C1 segment of cervical spinal cord (tissue), 14 donors: Measurements from ENCODE around the gene TRIM4.
"Not testable (repeated sequence)": the region's sequence is repeated elsewhere in the genome, so short reads cannot be mapped to it uniquely, and the experiment has no call there.

Experiments
- DNase-seq, 14 donors: peaks; one replicate each; lab custom pipeline; 2025; lab: John Stamatoyannopoulos, UW

The TRIM4 gene

DNA sequence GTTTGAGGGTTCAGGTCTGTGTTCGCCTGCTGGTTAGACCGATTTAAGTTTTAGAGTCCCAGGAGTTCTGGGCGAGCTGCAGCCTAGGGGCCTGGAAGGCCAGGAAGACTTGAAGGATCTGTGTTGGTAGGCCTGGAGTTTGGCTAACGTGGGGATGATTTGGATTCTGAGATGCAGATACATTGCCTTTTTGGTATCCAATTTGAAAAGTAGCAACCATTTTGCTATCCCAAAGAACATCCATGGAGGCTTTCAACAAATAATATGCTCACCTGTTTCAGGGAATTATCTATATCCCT, 433 bp upstream of the TRIM4 start:
- no peak for DNase-seq

DNA sequence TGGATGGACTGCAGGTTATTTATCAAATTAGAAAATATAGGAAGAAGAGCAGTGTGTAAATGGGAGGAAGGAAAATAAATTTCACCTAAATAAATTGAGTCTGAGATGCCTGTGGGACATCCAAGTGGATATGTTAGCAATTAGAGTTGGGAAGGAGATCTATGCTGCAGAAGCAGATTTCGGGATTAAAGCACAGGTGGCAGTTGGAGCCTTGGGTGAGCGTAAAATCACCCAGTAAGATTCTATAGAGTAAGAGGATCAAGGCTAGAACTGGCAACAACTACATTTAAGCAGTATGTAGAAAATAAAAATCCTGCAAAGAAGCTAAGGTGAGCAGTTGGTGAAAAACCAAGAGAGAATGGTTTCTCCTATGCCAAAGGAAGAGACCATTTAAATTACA, 8.4 kb downstream of the TRIM4 start:
- DNase-seq = no peak

DNA sequence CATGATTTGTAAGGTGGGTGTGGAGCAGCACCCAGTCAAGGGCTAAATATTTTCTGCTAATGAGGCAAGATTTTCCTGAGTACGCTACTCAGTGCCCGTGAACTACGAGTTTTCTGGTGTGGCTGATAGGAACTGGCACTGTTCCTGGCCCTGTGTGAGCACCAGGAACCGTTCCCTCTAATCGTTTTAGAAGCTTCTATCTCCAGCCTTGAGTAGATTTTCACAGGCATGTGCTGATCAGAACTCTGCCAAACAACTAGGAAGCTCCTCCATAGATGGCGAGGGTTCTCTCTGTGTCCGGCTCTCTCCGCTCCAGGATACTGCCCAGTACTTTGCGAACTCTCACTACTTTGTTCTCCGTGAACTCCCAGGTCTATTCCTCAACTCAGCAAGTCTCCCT, 17.7 kb downstream of the TRIM4 start:
- no peak for DNase-seq

DNA sequence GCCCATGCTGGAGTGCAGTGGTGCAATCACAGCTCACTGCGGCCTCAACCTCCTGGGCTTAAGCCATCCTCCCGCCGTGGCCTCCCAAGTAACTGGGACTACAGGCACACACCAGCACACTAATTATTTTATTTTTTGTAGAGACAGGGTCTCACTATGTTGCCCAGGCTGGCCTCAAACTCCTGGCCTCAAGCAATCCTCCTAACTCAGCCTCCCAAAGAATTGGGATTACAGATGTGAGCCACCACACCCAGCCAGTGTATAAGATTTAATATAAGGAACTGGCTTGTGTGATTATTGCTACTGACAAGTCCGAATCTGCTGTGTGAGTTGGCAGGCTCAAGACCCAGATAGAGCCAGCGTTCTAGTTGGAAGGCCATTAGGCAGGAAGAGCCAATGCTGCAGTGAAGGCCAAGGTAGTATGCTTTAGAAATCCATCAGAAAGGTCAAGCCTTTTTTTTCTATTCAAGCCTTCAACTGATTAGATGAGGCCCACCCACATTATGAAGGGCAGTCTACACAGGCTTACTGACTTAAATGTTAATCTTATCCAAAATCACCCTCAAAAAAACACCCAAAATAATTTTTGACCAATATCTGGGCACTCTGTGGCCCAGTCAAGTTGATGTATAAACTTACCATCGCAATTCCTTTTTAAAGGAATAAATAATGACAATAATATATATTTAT, 19.4 kb downstream of the TRIM4 start:
- no peak for DNase-seq

DNA sequence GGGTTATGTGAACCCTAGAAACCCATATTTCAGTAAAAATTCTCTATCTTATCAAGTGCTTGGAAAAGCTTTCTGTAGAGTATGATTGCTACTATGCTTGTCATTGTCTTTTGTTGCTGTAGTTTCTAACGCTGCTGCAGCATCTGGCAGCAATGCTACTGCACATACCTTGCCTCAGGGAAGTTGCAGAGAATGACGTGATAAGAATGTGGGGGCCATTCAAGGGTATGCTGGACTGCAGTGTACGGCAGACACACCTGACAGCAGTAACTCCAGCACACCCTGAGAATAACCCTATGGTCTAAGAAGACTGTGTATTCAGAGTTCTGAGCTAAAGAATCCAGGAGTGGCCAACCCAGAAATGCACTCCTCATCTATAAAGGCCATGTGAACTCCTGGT, 20.5 kb downstream of the TRIM4 start:
- no peak for DNase-seq

DNA sequence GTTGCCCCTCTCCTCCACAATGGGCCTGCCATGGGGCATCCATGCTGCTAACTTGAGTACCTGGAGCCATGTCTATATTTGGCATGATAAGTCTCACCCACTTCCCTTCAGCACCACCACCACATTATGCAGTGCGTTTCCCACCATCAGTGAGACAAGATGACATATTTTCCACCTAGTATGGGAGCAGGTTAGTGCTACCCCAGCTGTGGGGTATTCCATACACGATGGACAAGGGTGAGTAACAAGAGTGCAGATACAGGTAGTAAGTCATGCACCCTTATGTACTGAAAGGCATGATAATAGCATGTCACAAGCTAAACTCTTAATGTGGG, 21.3 kb downstream of the TRIM4 start:
- DNase-seq = no peak

DNA sequence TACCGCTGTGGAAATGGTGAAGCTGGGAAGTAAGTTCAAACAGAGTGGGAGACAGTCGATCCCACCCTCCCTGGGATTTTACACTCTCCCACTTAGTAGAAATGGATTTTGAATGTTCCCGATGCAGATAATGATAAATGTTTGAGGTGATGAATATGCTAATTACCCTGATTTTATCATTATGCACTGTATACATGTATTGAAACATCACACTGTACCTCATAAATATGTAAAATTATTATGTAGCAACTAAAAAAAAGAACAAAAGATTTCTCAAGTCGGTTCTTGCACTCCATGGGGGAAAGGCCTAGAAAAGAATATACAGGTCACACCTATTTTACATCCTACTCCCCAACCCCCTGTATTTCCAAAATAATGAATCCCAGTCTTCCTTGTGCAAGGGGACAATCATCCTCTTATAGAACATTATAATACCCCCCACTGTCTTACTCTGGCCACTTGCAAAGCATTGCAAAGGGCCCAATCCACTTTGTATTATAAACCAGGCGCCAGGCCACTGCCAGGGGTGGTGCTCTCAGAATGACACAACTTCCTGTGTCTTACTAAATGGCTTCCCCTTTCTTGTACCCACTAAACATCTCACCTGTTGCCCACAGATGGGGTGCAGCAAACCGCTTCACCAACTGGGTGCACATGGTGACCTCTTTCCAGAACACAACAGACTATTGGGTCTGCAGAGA, 21.9 kb downstream of the TRIM4 start:
- peak in 1 of 14 donors; percentile 3 for DNase-seq

DNA sequence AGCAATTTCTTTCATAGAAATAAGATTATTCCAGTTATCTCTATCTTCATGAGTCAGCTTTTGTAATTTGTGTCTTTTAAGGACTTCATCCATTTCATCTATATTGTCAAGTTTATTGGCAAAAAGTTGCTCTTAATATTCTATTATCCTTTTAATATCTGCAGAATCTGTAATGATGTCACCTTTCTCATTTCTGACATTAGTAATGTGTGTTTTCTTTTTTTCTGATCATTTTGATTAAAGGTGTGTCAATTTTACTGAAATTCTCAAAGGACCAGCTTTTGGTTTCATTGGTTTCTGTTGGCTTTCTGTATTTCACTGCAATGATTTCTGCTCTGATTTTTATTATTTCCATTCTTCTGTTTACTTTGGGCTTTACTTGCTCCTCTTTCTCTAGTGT, 24.6 kb downstream of the TRIM4 start:
- DNase-seq = no peak

DNA sequence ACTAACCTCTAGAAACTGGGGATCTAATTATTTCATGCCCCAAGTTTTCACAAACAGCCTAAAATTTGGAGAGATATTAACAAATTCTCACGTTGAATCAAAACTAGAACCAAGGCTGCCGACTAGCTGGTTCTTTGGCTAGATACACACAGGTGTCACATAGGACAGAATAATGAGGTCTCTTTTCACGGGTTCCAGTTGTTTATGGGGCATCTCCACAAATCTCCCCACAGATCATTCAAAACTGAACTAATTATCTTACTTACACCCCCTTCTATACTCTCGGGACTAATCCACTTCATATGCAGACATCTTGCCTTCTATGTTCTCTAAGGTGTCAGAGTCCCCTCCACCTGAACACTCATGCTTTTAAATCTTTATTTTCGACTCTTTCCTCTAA, 26.1 kb downstream of the TRIM4 start:
- DNase-seq = no peak

DNA sequence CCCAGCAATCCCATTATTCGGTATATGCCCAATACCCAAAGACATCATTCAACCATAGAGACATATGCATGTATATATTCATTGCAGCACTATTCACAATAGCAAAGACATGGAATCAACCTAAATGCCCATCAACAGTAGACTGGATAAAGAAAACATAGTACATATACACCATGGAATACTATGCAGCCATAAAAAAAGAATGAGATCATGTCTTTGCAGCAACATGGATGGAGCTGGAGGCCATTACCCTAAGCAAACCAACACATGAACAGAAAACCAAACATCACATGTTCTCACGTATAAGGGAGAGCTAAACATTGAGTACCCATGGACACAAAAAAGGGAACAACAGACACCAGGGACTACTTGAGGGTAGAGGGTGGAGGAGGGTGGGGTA, 29.0 kb downstream of the TRIM4 start:
- DNase-seq = not testable (repeated sequence)

DNA sequence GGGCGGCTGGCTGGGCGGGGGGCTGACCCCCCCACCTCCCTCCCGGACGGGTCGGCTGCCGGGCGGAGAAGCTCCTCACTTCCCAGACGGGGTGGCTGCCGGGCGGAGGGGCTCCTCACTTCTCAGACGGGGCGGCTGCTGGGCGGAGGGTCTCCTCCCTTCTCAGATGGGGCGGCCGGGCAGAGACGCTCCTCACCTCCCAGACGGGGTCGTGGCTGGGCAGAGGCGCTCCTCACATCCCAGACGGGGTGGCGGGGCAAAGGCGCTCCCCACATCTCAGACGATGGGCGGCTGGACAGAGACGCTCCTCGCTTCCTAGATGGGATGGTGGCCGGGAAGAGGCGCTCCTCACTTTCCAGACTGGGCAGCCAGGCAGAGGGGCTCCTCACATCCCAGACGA, 31.0 kb downstream of the TRIM4 start:
- not testable (repeated sequence) for DNase-seq

DNA sequence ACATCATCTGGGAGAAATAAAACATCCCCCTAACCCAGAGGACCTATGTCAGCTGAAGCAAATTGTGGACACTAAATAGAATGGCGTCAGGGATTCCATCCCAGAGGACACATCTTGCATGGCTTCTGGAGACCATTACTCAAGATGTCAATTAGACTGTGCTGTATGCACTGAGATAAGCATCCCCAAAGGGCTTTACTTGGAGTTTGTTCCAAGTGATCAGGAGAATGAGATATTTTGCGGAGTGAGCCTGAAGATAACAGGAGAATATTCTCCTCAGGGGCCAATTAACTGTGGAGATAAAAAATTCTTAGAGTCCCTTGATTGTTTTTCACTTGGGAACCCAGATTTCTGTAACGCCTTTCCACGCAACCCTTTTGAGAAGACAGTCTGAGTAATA, 38.0 kb downstream of the TRIM4 start:
- no peak for DNase-seq

DNA sequence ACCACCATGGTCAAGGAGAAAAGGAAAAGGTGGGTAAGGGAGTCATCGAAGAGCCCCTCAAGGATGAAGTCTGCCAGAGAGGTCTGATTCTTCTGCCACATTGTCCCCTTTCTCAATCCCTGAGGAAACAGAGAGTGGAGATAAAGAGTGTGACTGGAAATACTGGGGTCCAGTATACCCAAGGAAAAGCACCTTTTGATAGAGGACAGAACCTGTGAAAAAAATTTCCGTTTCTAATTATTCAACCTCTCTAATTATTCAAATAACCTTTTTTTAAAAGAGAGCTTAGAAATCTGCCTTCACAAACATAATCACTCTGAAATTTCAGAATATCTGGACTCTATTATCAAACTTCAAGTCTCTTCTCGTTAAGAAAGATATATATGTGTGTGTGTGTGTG, 42.4 kb downstream of the TRIM4 start, which contains the start of gene OR2AE1:
TSS of gene OR2AE1 (minus strand) at position 101 of the 400 bp plus-strand sequence. CDS start at position 101, 0 bp downstream.
- DNase-seq = no peak

DNA sequence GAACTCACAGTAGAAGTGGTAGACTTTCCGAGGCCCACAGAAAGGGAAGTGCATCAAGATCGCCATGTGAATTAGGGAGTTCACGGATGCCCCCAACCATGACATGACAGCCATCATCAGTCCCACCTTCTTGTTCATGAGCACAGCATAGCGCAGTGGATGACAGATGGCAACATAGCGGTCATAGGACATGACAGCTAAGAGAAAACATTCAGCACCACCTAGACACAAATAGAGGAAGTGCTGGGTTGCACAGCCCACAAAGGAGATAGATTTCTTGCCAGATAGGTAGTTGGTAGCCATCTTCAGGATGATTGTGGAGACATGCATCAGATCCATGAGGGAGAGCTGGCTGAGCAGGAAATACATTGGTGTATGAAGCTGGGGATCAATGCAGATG, 42.8 kb downstream of the TRIM4 start:
- no peak for DNase-seq

DNA sequence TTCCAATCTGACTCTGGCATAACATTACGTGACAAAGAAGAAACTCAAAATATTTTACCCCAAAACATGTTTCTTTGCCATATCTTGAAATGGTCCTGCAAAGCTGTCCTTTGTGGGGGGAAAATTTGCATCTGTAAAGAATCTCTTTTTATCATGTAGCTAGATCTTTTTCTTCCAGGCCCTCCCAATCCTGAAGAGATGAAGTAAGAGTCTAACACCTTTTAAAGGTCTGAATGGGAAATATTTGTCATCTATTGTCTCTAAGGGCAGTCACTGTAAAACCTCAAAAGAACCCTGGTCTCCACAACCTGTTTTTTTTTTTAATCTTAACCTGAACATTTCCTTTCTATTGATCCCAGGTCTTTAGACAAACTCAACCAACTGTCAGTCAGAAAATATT, 51.1 kb downstream of the TRIM4 start:
- DNase-seq = no peak

DNA sequence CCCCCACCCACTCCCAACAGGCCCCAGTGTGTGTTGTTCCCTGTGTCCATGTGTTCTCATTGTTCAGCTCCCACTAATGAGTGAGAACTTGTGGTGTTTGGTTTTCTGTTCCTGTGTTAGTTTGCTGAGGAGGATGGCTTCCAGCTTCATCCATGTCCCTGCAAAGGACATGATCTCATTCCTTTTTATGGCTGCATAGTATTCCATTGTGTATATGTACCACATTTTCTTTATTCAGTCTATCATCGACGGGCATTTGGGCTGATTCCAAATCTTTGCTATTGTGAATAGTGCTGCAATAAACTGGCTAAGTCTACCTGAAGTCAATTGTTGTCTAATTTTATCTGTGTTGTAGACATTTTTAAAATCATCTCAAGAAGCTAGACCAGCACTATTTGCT, 51.9 kb downstream of the TRIM4 start:
- not testable (repeated sequence) for DNase-seq

DNA sequence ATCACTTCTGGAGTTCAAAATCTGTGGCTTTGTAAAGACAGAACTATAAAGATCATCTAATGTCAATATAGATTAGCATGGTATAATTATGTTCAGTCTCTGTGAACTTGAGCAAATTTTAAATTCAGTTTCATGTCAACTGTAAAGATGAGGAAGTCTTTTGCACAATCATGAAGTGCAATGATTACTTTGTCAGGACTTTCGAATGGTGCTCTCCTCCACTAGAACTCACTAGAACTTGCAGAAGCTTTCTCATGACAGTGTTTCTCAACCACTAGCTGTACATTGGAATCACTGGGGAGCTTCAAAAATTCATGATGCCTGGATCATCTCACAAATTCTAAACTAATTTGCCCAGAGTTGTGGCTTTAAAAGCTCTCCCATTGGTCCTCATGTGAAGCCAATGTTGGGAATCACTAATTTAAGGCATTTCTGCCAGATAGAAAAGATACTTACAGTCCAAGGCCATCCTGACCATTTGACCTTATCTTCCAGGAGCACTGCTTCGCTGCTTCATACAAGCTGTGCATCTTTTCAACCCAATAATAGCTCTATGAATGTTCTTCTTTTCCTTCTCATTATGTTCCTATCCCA, 55.4 kb downstream of the TRIM4 start:
- no peak for DNase-seq

DNA sequence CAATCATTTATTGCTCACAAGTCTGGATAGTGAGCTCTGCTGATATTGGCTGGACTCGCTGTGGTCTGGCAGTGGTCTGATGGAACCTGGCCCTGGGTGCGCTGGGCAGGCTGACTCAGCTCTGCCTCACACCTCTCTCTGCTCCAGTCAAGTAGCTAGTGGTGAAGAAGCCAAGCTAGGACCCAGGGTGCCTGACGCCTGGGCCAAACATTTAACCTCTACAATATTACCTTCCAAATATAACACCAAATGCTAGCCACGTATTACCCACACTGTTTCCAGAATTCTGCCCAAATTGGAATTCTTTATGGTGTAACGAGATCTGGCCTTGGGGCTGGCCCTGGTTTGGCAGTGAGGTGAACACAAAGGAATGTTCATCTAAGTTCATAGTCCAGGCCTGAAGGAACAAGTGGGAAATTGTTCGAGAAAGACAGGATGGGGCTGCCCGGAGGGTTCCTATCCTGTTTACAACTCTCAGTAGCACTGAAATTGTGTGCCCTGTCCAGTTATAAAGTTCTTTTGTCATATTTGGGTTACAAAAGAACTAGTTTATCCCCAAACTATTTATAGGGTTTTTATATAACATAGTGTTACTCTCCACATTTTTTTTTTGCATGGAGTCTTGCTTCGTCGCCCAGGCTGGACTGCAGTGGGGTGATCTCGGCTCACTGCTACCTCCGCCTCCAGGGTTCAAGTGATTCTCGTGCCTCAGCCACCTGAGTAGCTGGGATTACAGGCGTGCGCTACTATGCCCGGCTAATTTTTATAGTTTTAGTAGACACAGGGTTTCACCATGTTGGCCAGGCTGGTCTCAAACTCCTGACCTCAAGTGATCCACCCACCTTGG, 58.8 kb downstream of the TRIM4 start:
- DNase-seq = peak in 1 of 14 donors; percentile 1

DNA sequence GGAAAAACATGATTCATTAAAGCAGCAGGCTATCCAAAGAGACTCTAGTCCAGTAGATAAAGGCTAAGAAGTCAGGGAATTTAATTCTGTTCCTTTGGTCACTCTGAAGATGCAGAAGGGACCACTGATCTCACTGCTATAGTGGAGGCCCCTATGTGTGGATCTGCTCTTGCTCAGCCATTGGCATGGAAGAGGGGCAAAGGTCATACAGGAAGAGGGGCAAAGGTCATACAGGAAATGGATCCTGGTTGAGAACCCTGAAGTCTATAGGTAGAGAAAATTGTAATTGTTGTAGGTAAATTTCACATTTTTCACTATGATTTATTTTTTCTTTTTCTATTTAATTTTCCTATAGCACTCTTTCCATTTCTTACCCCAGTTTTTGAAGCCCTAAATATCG, 64.1 kb downstream of the TRIM4 start:
- no peak for DNase-seq

DNA sequence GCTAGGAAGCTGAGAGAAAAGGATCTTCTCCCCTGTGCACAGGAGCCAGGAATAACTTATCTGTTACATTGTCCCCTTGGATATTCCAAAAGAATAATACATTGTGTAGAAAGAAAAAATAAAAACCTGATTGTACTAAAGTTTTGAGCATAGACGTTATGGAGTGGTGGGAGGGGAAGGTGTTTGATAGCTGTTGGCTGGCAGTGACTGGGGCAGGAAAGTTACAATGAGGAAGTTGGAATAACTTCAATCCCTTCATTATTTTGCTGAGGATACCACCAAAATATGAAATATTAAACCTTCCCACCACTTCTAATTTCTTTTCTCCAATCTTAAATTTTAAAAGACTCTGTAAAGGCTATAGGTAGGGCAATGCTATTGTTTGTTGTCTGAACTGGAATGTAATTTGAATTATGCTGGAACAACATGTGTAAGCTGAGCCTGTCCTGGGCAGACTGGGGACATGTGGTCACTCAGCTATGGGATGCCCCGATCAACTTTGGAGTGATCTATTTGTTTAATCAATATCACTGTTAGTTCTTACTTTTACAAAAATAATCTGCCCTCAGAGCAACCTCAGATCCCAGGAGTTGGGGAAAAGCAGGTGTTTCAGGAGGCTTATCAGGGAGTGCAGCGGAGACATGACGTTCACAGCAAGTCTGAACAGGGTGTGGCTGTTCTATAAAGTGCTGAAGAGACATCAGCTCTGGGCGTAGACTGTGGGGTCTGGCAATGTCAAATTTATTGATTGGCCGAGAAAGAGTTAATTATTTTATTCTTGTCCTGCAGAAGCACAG, 70.7 kb downstream of the TRIM4 start:
- no peak for DNase-seq

DNA sequence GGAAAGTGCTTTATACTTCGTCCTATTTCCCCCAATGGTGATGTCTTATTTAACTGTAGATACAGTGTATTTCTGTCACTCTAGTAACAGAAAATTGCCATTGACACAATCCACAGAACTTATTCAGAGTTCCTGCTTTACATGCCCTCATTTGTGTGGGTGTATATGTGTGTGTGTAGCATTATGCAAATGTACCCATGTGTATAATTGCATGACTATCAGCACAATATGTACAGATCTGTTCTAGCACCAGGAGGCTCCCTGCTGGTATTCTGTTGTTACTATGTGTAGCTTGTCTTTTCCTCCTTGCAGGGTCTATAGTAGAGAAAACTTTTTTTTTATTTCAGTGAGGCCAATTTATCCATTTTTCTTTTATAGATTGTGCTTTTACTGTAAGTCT, 75.0 kb downstream of the TRIM4 start:
- no peak for DNase-seq

DNA sequence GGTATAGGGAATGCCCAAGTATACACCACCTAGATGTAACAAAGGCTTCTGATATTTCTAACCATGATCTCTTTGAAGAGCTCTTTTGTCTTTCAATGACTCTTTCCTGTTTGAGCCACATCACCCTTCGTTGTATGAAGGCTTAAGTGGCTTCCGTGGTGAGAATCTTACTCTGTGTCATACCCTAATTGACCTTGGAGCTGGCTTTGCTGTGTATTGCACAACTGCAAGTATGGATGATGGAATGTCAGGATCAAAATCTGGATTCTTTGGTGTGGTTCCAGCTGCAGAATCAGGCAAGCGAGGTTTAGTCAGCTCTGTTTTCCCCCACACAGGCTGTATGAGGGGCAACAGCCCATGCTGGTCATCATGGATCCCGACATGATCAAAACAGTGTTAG, 75.5 kb downstream of the TRIM4 start:
- no peak for DNase-seq
